Common myeloid progenitor, CD34-positive (primary cell): ENCODE results near the gene PLB1.

Experiments used
- CTCF ChIA-PET: fragments of 350-600 bp; sonication (Branson Sonifier 250); formaldehyde crosslinking; loops from one replicate; lab custom pipeline; 2021; ENCODE audit warnings: antibody characterized with exemption; lab: Charles Lee
- POLR2A ChIA-PET: fragments of 350-600 bp; sonication (Branson Sonifier 250); formaldehyde crosslinking; loops from one replicate; lab custom pipeline; 2021; ENCODE audit warnings: antibody characterized with exemption; lab: Charles Lee
- DNase-seq, 3 donors: peaks; one replicate each; pipeline versions ENCODE4 v3.0.0 to v3.0.0-alpha.2; 2013
- H3K27ac ChIP-seq, 2 experiments: 1 replicate in 1 of 2; 2 replicates in 1 of 2; pipeline ENCODE4 v1.7.0; 2013; ENCODE audit warnings: inconsistent platforms in 2 of 2, low read length in 2 of 2, mild to moderate bottlenecking in 2 of 2, low read depth in 1 of 2, moderate library complexity in 1 of 2; ENCODE audit not compliant: severe bottlenecking in 2 of 2, insufficient read depth in 1 of 2, poor library complexity in 1 of 2
- H3K27me3 ChIP-seq, 5 experiments: replicated peaks in 2 of 5; 1 replicate in 3 of 5; 2 replicates in 2 of 5; pipeline versions ENCODE4 v1.6.1 to v1.7.0; 2013; ENCODE audit warnings: low read length in 4 of 5, mild to moderate bottlenecking in 2 of 5, moderate library complexity in 2 of 5, inconsistent platforms in 1 of 5; ENCODE audit not compliant: insufficient read depth in 5 of 5, control insufficient read depth in 4 of 5
- H3K36me3 ChIP-seq, 4 experiments: 1 replicate in 2 of 4; 2 replicates in 2 of 4; pipeline versions ENCODE4 v1.6.1 to v1.7.0; 2013; ENCODE audit warnings: low read length in 3 of 4, control low read depth in 1 of 4, mild to moderate bottlenecking in 1 of 4; ENCODE audit not compliant: control insufficient read depth in 4 of 4, insufficient read depth in 4 of 4
- H3K4me1 ChIP-seq, 4 experiments: 1 replicate in 3 of 4; 2 replicates in 1 of 4; pipeline versions ENCODE4 v1.6.1 to v1.7.1; 2013; ENCODE audit warnings: low read length in 3 of 4, mild to moderate bottlenecking in 3 of 4, control low read depth in 1 of 4, inconsistent platforms in 1 of 4, moderate library complexity in 1 of 4; ENCODE audit not compliant: control insufficient read depth in 4 of 4, insufficient read depth in 4 of 4; ENCODE audit errors: control extremely low read depth in 1 of 4
- H3K4me3 ChIP-seq, 7 experiments: 1 replicate in 4 of 7; 2 replicates in 3 of 7; pipeline versions ENCODE4 v1.5.1 to v1.7.0; 2013; ENCODE audit warnings: mild to moderate bottlenecking in 7 of 7, low read length in 6 of 7, moderate library complexity in 6 of 7, inconsistent platforms in 2 of 7, low read depth in 2 of 7, control low read depth in 1 of 7; ENCODE audit not compliant: insufficient read depth in 4 of 7, control insufficient read depth in 1 of 7; ENCODE audit errors: extremely low read depth in 1 of 7
- H3K9me3 ChIP-seq, 5 experiments: 1 replicate in 4 of 5; 2 replicates in 1 of 5; pipeline versions ENCODE4 v1.6.1 to v1.7.1; 2013; ENCODE audit warnings: low read length in 4 of 5, mild to moderate bottlenecking in 2 of 5, inconsistent platforms in 1 of 5, low read depth in 1 of 5, moderate library complexity in 1 of 5; ENCODE audit not compliant: control insufficient read depth in 4 of 5, insufficient read depth in 2 of 5; ENCODE audit errors: control extremely low read depth in 1 of 5
- WGBS: methylation state at CpG from one replicate; pipeline ENCODE4 v1.1.5; 2013; ENCODE audit not compliant: insufficient coverage; 5-methylcytosine and 5-hydroxymethylcytosine counted together

The PLB1 gene

GRCh38 chr2:28603821-28604220 lies 108.0 kb downstream of the PLB1 start:
- Histone ChIP-seq H3K9me3 (no peaks in the 10 kb centered on the region), H3K27ac (no peak overlapping the region), H3K4me3 (no peak overlapping the region), H3K4me1 (peaks cover 13 to 42% (median 36%) of the 10 kb centered on the region in 4 experiments), H3K36me3 (no peaks in the 10 kb centered on the region), H3K27me3 (no peaks in the 10 kb centered on the region)
- DNase-seq, result no peak
- POLR2A ChIA-PET, result no interaction called here
- CTCF ChIA-PET, result interaction anchor here (2.5 to 8.1 kb wide), 4 partner anchors 9 to 19 kb away, joined by 12 to 61 read pairs (median 38); no protein-coding TSS in a partner anchor
- WGBS, result 87% methylated on average over 6 of the region's 10 CpGs

- Histone ChIP-seq H3K27ac (no peak overlapping the region), H3K4me1 (peaks cover 13 to 44% (median 36%) of the 10 kb centered on the region in 4 experiments), H3K36me3 (no peaks in the 10 kb centered on the region), H3K4me3 (no peak overlapping the region), H3K27me3 (no peaks in the 10 kb centered on the region), H3K9me3 (no peaks in the 10 kb centered on the region)
- CTCF ChIA-PET, result interaction anchor here (0.9 to 8.1 kb wide), 6 partner anchors 8 to 171 kb away, joined by 3 to 61 read pairs (median 22); no protein-coding TSS in a partner anchor
- POLR2A ChIA-PET, result no interaction called here
- WGBS, result 99% methylated on average over 8 of the region's 9 CpGs
- DNase-seq, result no peak
These were observed 108.5 kb downstream of the PLB1 start for GRCh38 chr2:28604284-28604843.

- WGBS, result 81% methylated on average over 5 of the region's 5 CpGs
- H3K4me1 ChIP-seq, result peaks cover 5 to 27% (median 22%) of the 10 kb centered on the region in 4 experiments
- DNase-seq, result peak in 2 of 3 donors; percentile 51 to 56
- H3K36me3 ChIP-seq, result no peaks in the 10 kb centered on the region
- no peak overlapping the region for H3K27ac ChIP-seq
- no peaks in the 10 kb centered on the region for H3K27me3 ChIP-seq
- H3K9me3 ChIP-seq, result no peaks in the 10 kb centered on the region
- POLR2A ChIA-PET, result interaction anchor here (0.7 kb wide), 1 partner anchor 144 kb away, joined by 4 read pairs; the partner anchor contains the start of gene PPP1CB
- CTCF ChIA-PET, result interaction anchor here (1.2 to 8.1 kb wide), 6 partner anchors 10 to 148 kb away, joined by 3 to 61 read pairs (median 18); no protein-coding TSS in a partner anchor
- no peak overlapping the region for H3K4me3 ChIP-seq
These were observed 111.2 kb downstream of the PLB1 start for GRCh38 chr2:28606986-28607441.

- H3K4me3 ChIP-seq, result no peak overlapping the region
- H3K36me3 ChIP-seq, result no peaks in the 10 kb centered on the region
- H3K27ac ChIP-seq, result no peak overlapping the region
- peaks cover 5 to 19% (median 16%) of the 10 kb centered on the region in 4 experiments for H3K4me1 ChIP-seq
- no peak for DNase-seq
- no peaks in the 10 kb centered on the region for H3K27me3 ChIP-seq
- WGBS, result 100% methylated on average over 6 of the region's 8 CpGs
- ChIA-PET CTCF (interaction anchor here (1.5 to 8.1 kb wide), 4 partner anchors 9 to 23 kb away, joined by 4 to 61 read pairs (median 18); no protein-coding TSS in a partner anchor), POLR2A (no interaction called here)
- H3K9me3 ChIP-seq, result no peaks in the 10 kb centered on the region
These were observed 112.1 kb downstream of the PLB1 start for GRCh38 chr2:28607730-28608499.

- DNase-seq, result no peak
- no peaks in the 10 kb centered on the region for H3K36me3 ChIP-seq
- ChIA-PET POLR2A (no interaction called here), CTCF (interaction anchor here (0.6 to 8.1 kb wide), 6 partner anchors 8 to 22 kb away, joined by 3 to 61 read pairs (median 5); no protein-coding TSS in a partner anchor)
- 97% methylated on average over 3 of the region's 7 CpGs for WGBS
- H3K27ac ChIP-seq, result no peak overlapping the region
- H3K9me3 ChIP-seq, result no peaks in the 10 kb centered on the region
- H3K27me3 ChIP-seq, result no peaks in the 10 kb centered on the region
- H3K4me1 ChIP-seq, result peaks cover 0 to 17% (median 13%) of the 10 kb centered on the region in 4 experiments
- H3K4me3 ChIP-seq, result no peak overlapping the region
These were observed 112.9 kb downstream of the PLB1 start for GRCh38 chr2:28608500-28609424.

GRCh38 chr2:28610583-28611201 lies 114.8 kb downstream of the PLB1 start:
- peaks cover 0 to 20% (median 13%) of the 10 kb centered on the region in 4 experiments for H3K4me1 ChIP-seq
- no peak overlapping the region for H3K4me3 ChIP-seq
- H3K9me3 ChIP-seq, result no peaks in the 10 kb centered on the region
- no peak overlapping the region for H3K27ac ChIP-seq
- no peaks in the 10 kb centered on the region for H3K36me3 ChIP-seq
- POLR2A ChIA-PET, result no interaction called here
- 94% methylated on average over 6 of the region's 8 CpGs for WGBS
- DNase-seq, result peak in 2 of 3 donors; percentile 54
- no peaks in the 10 kb centered on the region for H3K27me3 ChIP-seq
- CTCF ChIA-PET, result interaction anchor here (1.6 to 8.1 kb wide), 3 partner anchors 7 to 17 kb away, joined by 5 to 61 read pairs (median 6); no protein-coding TSS in a partner anchor
